Activated T-cell treated with anti-CD3 and anti-CD28 coated beads, Interleukin-2, amount 50 U/mL, for 4 hours (primary cell): ENCODE results near the gene OR2Y1. TPM values are rescaled to one million over a fixed set of nuclear protein-coding genes. Genes with fewer than 3 reads are reported as not detected.
"Not testable (repeated sequence)": the region's sequence is repeated elsewhere in the genome, so short reads cannot be mapped to it uniquely, and the experiment has no call there.

Source experiments
- ATAC-seq, 2 donors: fragments of 200-7000 bp; cut with Tn5 transposase; one replicate each; pipeline ENCODE4 v1.10.0; 2021
- DNase-seq: peaks from one replicate; pipeline ENCODE4 v3.0.0-alpha.2; 2020
- H3K27me3 Mint-ChIP-seq: one replicate; pipeline ENCODE4 v1.8.0; 2021; ENCODE audit warnings: low read depth, mixed read lengths
- H3K36me3 Mint-ChIP-seq: one replicate; pipeline ENCODE4 v1.8.0; 2022; ENCODE audit warnings: mixed read lengths; ENCODE audit not compliant: insufficient read depth
- H3K4me1 Mint-ChIP-seq: one replicate; pipeline ENCODE4 v1.8.0; 2021; ENCODE audit warnings: low read depth, mixed read lengths
- H3K4me3 Mint-ChIP-seq: one replicate; pipeline ENCODE4 v1.8.0; 2021; ENCODE audit warnings: mild to moderate bottlenecking, moderate library complexity, mixed read lengths
- H3K9me3 Mint-ChIP-seq: one replicate; pipeline ENCODE4 v1.8.0; 2021; ENCODE audit warnings: mixed read lengths
- total RNA-seq, 3 donors: library from RNA; stranded (reverse); gene quantifications; one replicate each; pipeline ENCODE4 v1.2.1, GENCODE V29; 2021

The OR2Y1 gene
- total RNA-seq, 3 donors from 2014 or later: not detected

GRCh38 chr5:180775624-180776023, 35.8 kb upstream of the OR2Y1 start:
- Mint-ChIP-seq H3K4me1 (no peaks in the 10 kb centered on the region), H3K4me3 (no peak overlapping the region)

GRCh38 chr5:180771839-180772238, 32.0 kb upstream of the OR2Y1 start:
- H3K4me3 Mint-ChIP-seq: no peak overlapping the region
- H3K9me3 Mint-ChIP-seq: peaks cover 16% of the 10 kb centered on the region
- H3K36me3 Mint-ChIP-seq: peaks cover 2% of the 10 kb centered on the region
- peaks cover 13% of the 10 kb centered on the region for H3K27me3 Mint-ChIP-seq
- DNase-seq: no peak
- H3K4me1 Mint-ChIP-seq: no peaks in the 10 kb centered on the region
- no peak for ATAC-seq

More at GRCh38 chr5:180775624-180776023, 35.8 kb upstream of the OR2Y1 start:
- peaks cover 9% of the 10 kb centered on the region for H3K27me3 Mint-ChIP-seq
- peaks cover 10% of the 10 kb centered on the region for H3K9me3 Mint-ChIP-seq
- no peak for ATAC-seq
- peaks cover 2% of the 10 kb centered on the region for H3K36me3 Mint-ChIP-seq
- DNase-seq: no peak

- no peak overlapping the region for H3K4me3 Mint-ChIP-seq
- no peaks in the 10 kb centered on the region for H3K4me1 Mint-ChIP-seq
- peaks cover 20% of the 10 kb centered on the region for H3K9me3 Mint-ChIP-seq
- H3K27me3 Mint-ChIP-seq: peaks cover 14% of the 10 kb centered on the region
- H3K36me3 Mint-ChIP-seq: peaks cover 2% of the 10 kb centered on the region
- ATAC-seq (no peak), DNase-seq (no peak)
Measured at GRCh38 chr5:180769821-180770220, 30.0 kb upstream of the OR2Y1 start.

GRCh38 chr5:180755601-180756000, 15.7 kb upstream of the OR2Y1 start:
- DNase-seq (no peak), ATAC-seq (no peak)
- H3K36me3 Mint-ChIP-seq: no peaks in the 10 kb centered on the region
- H3K4me1 Mint-ChIP-seq: no peaks in the 10 kb centered on the region
- H3K9me3 Mint-ChIP-seq: peaks cover 22% of the 10 kb centered on the region
- H3K27me3 Mint-ChIP-seq: peaks cover 13% of the 10 kb centered on the region
- H3K4me3 Mint-ChIP-seq: no peak overlapping the region

- DNase-seq (no peak), ATAC-seq (no peak)
- Mint-ChIP-seq H3K27me3 (peaks cover 24% of the 10 kb centered on the region), H3K4me1 (no peaks in the 10 kb centered on the region), H3K4me3 (no peak overlapping the region), H3K36me3 (no peaks in the 10 kb centered on the region), H3K9me3 (no peaks in the 10 kb centered on the region)
Measured at GRCh38 chr5:180744253-180744652, 4.4 kb upstream of the OR2Y1 start.

GRCh38 chr5:180742727-180743126, 2.9 kb upstream of the OR2Y1 start:
- H3K4me1 Mint-ChIP-seq: no peaks in the 10 kb centered on the region

GRCh38 chr5:180740953-180741352, 1.1 kb upstream of the OR2Y1 start:
- not testable (repeated sequence) for ATAC-seq, H3K4me3 Mint-ChIP-seq, DNase-seq, H3K9me3 Mint-ChIP-seq, H3K36me3 Mint-ChIP-seq, H3K4me1 Mint-ChIP-seq
- peaks cover 37% of the 10 kb centered on the region for H3K27me3 Mint-ChIP-seq

More at GRCh38 chr5:180742727-180743126, 2.9 kb upstream of the OR2Y1 start:
- H3K36me3 Mint-ChIP-seq: no peaks in the 10 kb centered on the region
- ATAC-seq (no peak), DNase-seq (no peak)
- H3K9me3 Mint-ChIP-seq: no peaks in the 10 kb centered on the region
- H3K4me3 Mint-ChIP-seq: no peak overlapping the region
- H3K27me3 Mint-ChIP-seq: peaks cover 34% of the 10 kb centered on the region

- H3K36me3 Mint-ChIP-seq: no peaks in the 10 kb centered on the region
- ATAC-seq: no peak
- no peaks in the 10 kb centered on the region for H3K9me3 Mint-ChIP-seq
- no peaks in the 10 kb centered on the region for H3K4me1 Mint-ChIP-seq
- peaks cover 36% of the 10 kb centered on the region for H3K27me3 Mint-ChIP-seq
- no peak overlapping the region for H3K4me3 Mint-ChIP-seq
- no peak for DNase-seq
Measured at GRCh38 chr5:180739271-180739670, 587 bp downstream of the OR2Y1 start.

- H3K4me1 Mint-ChIP-seq: no peaks in the 10 kb centered on the region
- H3K9me3 Mint-ChIP-seq: no peaks in the 10 kb centered on the region
- H3K27me3 Mint-ChIP-seq: peaks cover 34% of the 10 kb centered on the region
- ATAC-seq (no peak), DNase-seq (no peak)
- no peaks in the 10 kb centered on the region for H3K36me3 Mint-ChIP-seq
- H3K4me3 Mint-ChIP-seq: no peak overlapping the region
Measured at GRCh38 chr5:180736536-180736935, 3.3 kb downstream of the OR2Y1 start.

GRCh38 chr5:180724944-180725343, 14.9 kb downstream of the OR2Y1 start:
- Mint-ChIP-seq H3K4me3 (no peak overlapping the region), H3K9me3 (no peaks in the 10 kb centered on the region), H3K36me3 (no peaks in the 10 kb centered on the region), H3K27me3 (peaks cover 23% of the 10 kb centered on the region), H3K4me1 (peaks cover 9% of the 10 kb centered on the region)
- no peak for DNase-seq
- no peak for ATAC-seq

GRCh38 chr5:180723936-180724335, 15.9 kb downstream of the OR2Y1 start:
- Mint-ChIP-seq H3K4me1 (peaks cover 10% of the 10 kb centered on the region), H3K36me3 (no peaks in the 10 kb centered on the region), H3K9me3 (no peaks in the 10 kb centered on the region), H3K4me3 (no peak overlapping the region), H3K27me3 (peaks cover 21% of the 10 kb centered on the region)
- ATAC-seq: peak in 1 of 2 donors; percentile 48
- DNase-seq: no peak

- Mint-ChIP-seq H3K27me3 (peaks cover 19% of the 10 kb centered on the region), H3K4me3 (no peak overlapping the region), H3K4me1 (peaks cover 18% of the 10 kb centered on the region), H3K36me3 (no peaks in the 10 kb centered on the region), H3K9me3 (no peaks in the 10 kb centered on the region)
- DNase-seq (no peak), ATAC-seq (no peak)
Measured at GRCh38 chr5:180720486-180720885, 19.4 kb downstream of the OR2Y1 start.

GRCh38 chr5:180719781-180720180, 20.1 kb downstream of the OR2Y1 start:
- ATAC-seq (no peak), DNase-seq (no peak)
- peaks cover 18% of the 10 kb centered on the region for H3K4me1 Mint-ChIP-seq
- H3K4me3 Mint-ChIP-seq: no peak overlapping the region
- H3K27me3 Mint-ChIP-seq: peaks cover 18% of the 10 kb centered on the region
- H3K9me3 Mint-ChIP-seq: no peaks in the 10 kb centered on the region
- no peaks in the 10 kb centered on the region for H3K36me3 Mint-ChIP-seq

- Mint-ChIP-seq H3K4me3 (no peak overlapping the region), H3K36me3 (no peaks in the 10 kb centered on the region), H3K4me1 (peaks cover 16% of the 10 kb centered on the region), H3K9me3 (peaks cover 3% of the 10 kb centered on the region), H3K27me3 (peaks cover 19% of the 10 kb centered on the region)
- no peak for ATAC-seq
- DNase-seq: peak; percentile 19
Measured at GRCh38 chr5:180718810-180719453, 20.9 kb downstream of the OR2Y1 start.

- Mint-ChIP-seq H3K27me3 (peaks cover 17% of the 10 kb centered on the region), H3K4me1 (peaks cover 14% of the 10 kb centered on the region), H3K36me3 (no peaks in the 10 kb centered on the region), H3K9me3 (peaks cover 8% of the 10 kb centered on the region), H3K4me3 (no peak overlapping the region)
- DNase-seq (no peak), ATAC-seq (peak; percentile 57 to 89)
Measured at GRCh38 chr5:180717989-180718388, 21.9 kb downstream of the OR2Y1 start.
